Activated naive CD4-positive, alpha-beta T cell treated with anti-CD3 and anti-CD28 coated beads, Interleukin-2, amount 10 ng/mL, durations not matched to agents 7 days and 5 days (primary cell): ENCODE results near the gene NEK7.

ENCODE experiments used
- CTCF ChIA-PET: fragments of 350-600 bp; sonication (Branson Sonifier 250); formaldehyde crosslinking; loops from one replicate; lab custom pipeline; 2021; ENCODE audit warnings: antibody characterized with exemption; lab: Charles Lee
- DNase-seq: peaks from one replicate; pipeline ENCODE4 v3.0.0-alpha.2; 2020
- H3K27ac Mint-ChIP-seq: one replicate; pipeline ENCODE4 v1.8.0; 2021; ENCODE audit warnings: mild to moderate bottlenecking, moderate library complexity, mixed read lengths
- H3K27me3 Mint-ChIP-seq: one replicate; pipeline ENCODE4 v1.8.0; 2021; ENCODE audit warnings: mild to moderate bottlenecking, mixed read lengths
- H3K36me3 Mint-ChIP-seq: one replicate; pipeline ENCODE4 v1.8.0; 2021; ENCODE audit warnings: mixed read lengths
- H3K4me1 Mint-ChIP-seq: one replicate; pipeline ENCODE4 v1.8.0; 2021; ENCODE audit warnings: mixed read lengths
- H3K4me3 Mint-ChIP-seq: one replicate; pipeline ENCODE4 v1.8.0; 2021; ENCODE audit warnings: mild to moderate bottlenecking, moderate library complexity, mixed read lengths
- H3K9me3 Mint-ChIP-seq: one replicate; pipeline ENCODE4 v1.8.0; 2021; ENCODE audit warnings: mixed read lengths

Gene NEK7

GRCh38 chr1:198337886-198338285 lies 181.1 kb downstream of the NEK7 start:
- H3K36me3 Mint-ChIP-seq, result no peaks in the 10 kb centered on the region
- no peak for DNase-seq
- H3K4me3 Mint-ChIP-seq, result no peak overlapping the region
- peaks cover 5% of the 10 kb centered on the region for H3K27me3 Mint-ChIP-seq
- no peaks in the 10 kb centered on the region for H3K9me3 Mint-ChIP-seq
- H3K27ac Mint-ChIP-seq, result no peak overlapping the region
- no peaks in the 10 kb centered on the region for H3K4me1 Mint-ChIP-seq
- CTCF ChIA-PET, result interaction anchor here (0.9 kb wide), 1 partner anchor 555 kb away, joined by 3 read pairs; no protein-coding TSS in a partner anchor

- CTCF ChIA-PET, result no interaction called here
- H3K27ac Mint-ChIP-seq, result no peak overlapping the region
- peaks cover 9% of the 10 kb centered on the region for H3K27me3 Mint-ChIP-seq
- H3K9me3 Mint-ChIP-seq, result no peaks in the 10 kb centered on the region
- H3K36me3 Mint-ChIP-seq, result no peaks in the 10 kb centered on the region
- DNase-seq, result no peak
- no peaks in the 10 kb centered on the region for H3K4me1 Mint-ChIP-seq
- H3K4me3 Mint-ChIP-seq, result no peak overlapping the region
Measured at GRCh38 chr1:198340139-198340538, 183.3 kb downstream of the NEK7 start.

- H3K4me1 Mint-ChIP-seq, result no peaks in the 10 kb centered on the region
- H3K36me3 Mint-ChIP-seq, result no peaks in the 10 kb centered on the region
- H3K27me3 Mint-ChIP-seq, result peaks cover 5% of the 10 kb centered on the region
- H3K9me3 Mint-ChIP-seq, result no peaks in the 10 kb centered on the region
- no peak overlapping the region for H3K4me3 Mint-ChIP-seq
- DNase-seq, result no peak
- H3K27ac Mint-ChIP-seq, result no peak overlapping the region
- CTCF ChIA-PET, result no interaction called here
Measured at GRCh38 chr1:198346178-198346577, 189.4 kb downstream of the NEK7 start.

GRCh38 chr1:198350456-198350855 lies 193.7 kb downstream of the NEK7 start:
- Mint-ChIP-seq H3K36me3 (no peaks in the 10 kb centered on the region), H3K4me1 (no peaks in the 10 kb centered on the region), H3K4me3 (no peak overlapping the region), H3K27ac (no peak overlapping the region), H3K27me3 (no peaks in the 10 kb centered on the region), H3K9me3 (no peaks in the 10 kb centered on the region)
- DNase-seq, result no peak
- CTCF ChIA-PET, result no interaction called here

GRCh38 chr1:198352975-198353695 lies 196.3 kb downstream of the NEK7 start:
- DNase-seq, result no peak
- Mint-ChIP-seq H3K27me3 (no peaks in the 10 kb centered on the region), H3K4me3 (no peak overlapping the region), H3K36me3 (no peaks in the 10 kb centered on the region), H3K4me1 (no peaks in the 10 kb centered on the region), H3K9me3 (no peaks in the 10 kb centered on the region), H3K27ac (no peak overlapping the region)
- CTCF ChIA-PET, result no interaction called here

GRCh38 chr1:198357937-198358336 lies 201.1 kb downstream of the NEK7 start:
- H3K27ac Mint-ChIP-seq, result no peak overlapping the region
- CTCF ChIA-PET, result no interaction called here
- no peaks in the 10 kb centered on the region for H3K4me1 Mint-ChIP-seq
- no peaks in the 10 kb centered on the region for H3K27me3 Mint-ChIP-seq
- H3K9me3 Mint-ChIP-seq, result no peaks in the 10 kb centered on the region
- H3K4me3 Mint-ChIP-seq, result no peak overlapping the region
- no peak for DNase-seq
- no peaks in the 10 kb centered on the region for H3K36me3 Mint-ChIP-seq

GRCh38 chr1:198359024-198359653 lies 202.3 kb downstream of the NEK7 start:
- Mint-ChIP-seq H3K9me3 (no peaks in the 10 kb centered on the region), H3K4me3 (no peak overlapping the region)

GRCh38 chr1:198360208-198360729 lies 203.5 kb downstream of the NEK7 start:
- no peaks in the 10 kb centered on the region for H3K36me3 Mint-ChIP-seq
- no peaks in the 10 kb centered on the region for H3K27me3 Mint-ChIP-seq
- H3K9me3 Mint-ChIP-seq, result no peaks in the 10 kb centered on the region
- CTCF ChIA-PET, result no interaction called here
- no peak for DNase-seq
- no peaks in the 10 kb centered on the region for H3K4me1 Mint-ChIP-seq
- no peak overlapping the region for H3K27ac Mint-ChIP-seq
- H3K4me3 Mint-ChIP-seq, result no peak overlapping the region

More at GRCh38 chr1:198359024-198359653, 202.3 kb downstream of the NEK7 start:
- no peak overlapping the region for H3K27ac Mint-ChIP-seq
- DNase-seq, result no peak
- CTCF ChIA-PET, result interaction anchor here (0.6 to 0.9 kb wide), 4 partner anchors 7 to 604 kb away, joined by 3 read pairs; no protein-coding TSS in a partner anchor
- no peaks in the 10 kb centered on the region for H3K27me3 Mint-ChIP-seq
- no peaks in the 10 kb centered on the region for H3K36me3 Mint-ChIP-seq
- H3K4me1 Mint-ChIP-seq, result no peaks in the 10 kb centered on the region

GRCh38 chr1:198361237-198361767 lies 204.5 kb downstream of the NEK7 start:
- Mint-ChIP-seq H3K4me3 (no peak overlapping the region), H3K36me3 (no peaks in the 10 kb centered on the region)
- CTCF ChIA-PET, result no interaction called here

GRCh38 chr1:198363625-198364151 lies 206.9 kb downstream of the NEK7 start:
- no peak overlapping the region for H3K27ac Mint-ChIP-seq
- H3K9me3 Mint-ChIP-seq, result peaks cover 2% of the 10 kb centered on the region
- H3K27me3 Mint-ChIP-seq, result no peaks in the 10 kb centered on the region
- no peaks in the 10 kb centered on the region for H3K36me3 Mint-ChIP-seq
- CTCF ChIA-PET, result no interaction called here
- DNase-seq, result no peak
- H3K4me3 Mint-ChIP-seq, result no peak overlapping the region
- no peaks in the 10 kb centered on the region for H3K4me1 Mint-ChIP-seq

More at GRCh38 chr1:198361237-198361767, 204.5 kb downstream of the NEK7 start:
- H3K27ac Mint-ChIP-seq, result no peak overlapping the region
- no peaks in the 10 kb centered on the region for H3K4me1 Mint-ChIP-seq
- DNase-seq, result no peak
- H3K9me3 Mint-ChIP-seq, result no peaks in the 10 kb centered on the region
- no peaks in the 10 kb centered on the region for H3K27me3 Mint-ChIP-seq

GRCh38 chr1:198364471-198364870 lies 207.7 kb downstream of the NEK7 start:
- no peak overlapping the region for H3K4me3 Mint-ChIP-seq
- H3K27me3 Mint-ChIP-seq, result no peaks in the 10 kb centered on the region
- no peaks in the 10 kb centered on the region for H3K4me1 Mint-ChIP-seq
- H3K9me3 Mint-ChIP-seq, result peaks cover 6% of the 10 kb centered on the region
- DNase-seq, result no peak
- no peak overlapping the region for H3K27ac Mint-ChIP-seq
- no peaks in the 10 kb centered on the region for H3K36me3 Mint-ChIP-seq
- CTCF ChIA-PET, result no interaction called here

GRCh38 chr1:198367296-198367695 lies 210.5 kb downstream of the NEK7 start:
- Mint-ChIP-seq H3K27ac (no peak overlapping the region), H3K36me3 (no peaks in the 10 kb centered on the region), H3K4me3 (no peak overlapping the region), H3K27me3 (no peaks in the 10 kb centered on the region), H3K9me3 (peaks cover 7% of the 10 kb centered on the region), H3K4me1 (no peaks in the 10 kb centered on the region)
- DNase-seq, result no peak
- CTCF ChIA-PET, result no interaction called here

GRCh38 chr1:198370996-198371395 lies 214.2 kb downstream of the NEK7 start:
- no peak for DNase-seq
- no peak overlapping the region for H3K27ac Mint-ChIP-seq
- no peaks in the 10 kb centered on the region for H3K27me3 Mint-ChIP-seq
- CTCF ChIA-PET, result no interaction called here
- no peaks in the 10 kb centered on the region for H3K36me3 Mint-ChIP-seq
- no peaks in the 10 kb centered on the region for H3K4me1 Mint-ChIP-seq
- H3K9me3 Mint-ChIP-seq, result peaks cover 16% of the 10 kb centered on the region
- no peak overlapping the region for H3K4me3 Mint-ChIP-seq
